ENCODE results near the gene PPM1E.

DNA sequence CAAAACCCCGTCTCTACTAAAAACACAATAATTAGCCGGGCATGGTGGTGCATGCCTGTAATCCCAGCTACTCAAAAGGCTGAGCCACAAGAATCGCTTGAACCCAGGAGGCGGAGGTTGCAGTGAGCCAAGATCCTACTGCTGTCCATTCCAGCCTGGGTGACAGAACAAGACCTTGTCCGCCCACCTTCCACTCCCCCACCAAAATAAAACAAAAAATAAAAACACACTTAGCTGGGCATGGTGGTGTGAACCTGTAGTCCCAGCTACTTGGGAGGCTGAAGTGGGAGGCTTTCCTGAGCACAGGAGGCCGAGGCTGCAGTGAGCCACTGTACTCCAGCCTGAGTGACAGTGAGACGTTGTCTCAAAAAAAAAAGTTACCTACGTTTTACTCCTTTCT lies 3.2 kb downstream of the PPM1E start:
- TF ChIP-seq CTCF (IDR thresholded peaks at IDR 0.05) (no peak), EZH2 (IDR thresholded peaks at IDR 0.05; ENCODE audit: borderline replicate concordance, insufficient read depth, low read depth, low read length, poor library complexity, severe bottlenecking) (no peak)

Data from B cell (primary cell).